GM12878 (cell line): ENCODE measurements around the gene ZBTB49.

Experiments used
- CEBPZ ChIP-seq: fragments of 150-350 bp; IDR thresholded peaks from 2 replicates; pipeline ENCODE4 v1.6.1; 2016; ENCODE audit warnings: low read depth, low read length
- CHD2 ChIP-seq: IDR thresholded peaks from 2 replicates; pipeline ENCODE4 v1.6.1; 2011; ENCODE audit warnings: low read depth, low read length, improper control_type of control experiment, borderline replicate concordance
- CREB1 ChIP-seq: IDR thresholded peaks from 2 replicates; pipeline ENCODE4 v1.6.1; 2012; ENCODE audit warnings: low read depth, mild to moderate bottlenecking, inconsistent platforms
- CTCF ChIP-seq, 3 experiments: IDR thresholded peaks in 2 of 3; conservative IDR thresholded peaks in 1 of 3; 2 replicates each; pipeline ENCODE4 v1.5.1; 2011; ENCODE audit warnings: low read depth in 3 of 3, low read length in 3 of 3, mild to moderate bottlenecking in 3 of 3, control low read depth in 2 of 3, moderate library complexity in 2 of 3, inconsistent platforms in 1 of 3, mixed read lengths in 1 of 3; ENCODE audit not compliant: control insufficient read depth in 2 of 3, insufficient read depth in 1 of 3; ENCODE audit errors: extremely low read depth in 1 of 3
- EGR1 ChIP-seq, 2 experiments: IDR thresholded peaks; 1 replicate in 1 of 2; 2 replicates in 1 of 2; pipeline ENCODE4 v1.6.1; 2011 to 2012; ENCODE audit warnings: low read depth in 2 of 2, low read length in 2 of 2, borderline replicate concordance in 1 of 2, mild to moderate bottlenecking in 1 of 2, moderate library complexity in 1 of 2
- EZH2 ChIP-seq: IDR thresholded peaks from 2 replicates; pipeline ENCODE4 v1.6.1; 2012; ENCODE audit warnings: low read depth, mild to moderate bottlenecking, control low read depth, inconsistent platforms, low read length, borderline replicate concordance; ENCODE audit not compliant: control insufficient read depth
- GATAD2B ChIP-seq: fragments of 450-650 bp; conservative IDR thresholded peaks from 2 replicates; pipeline ENCODE4 v1.6.1; 2017; ENCODE audit warnings: low read depth, mild to moderate bottlenecking, moderate library complexity
- JUND ChIP-seq: IDR thresholded peaks from 2 replicates; pipeline ENCODE4 v1.6.1; 2012; ENCODE audit warnings: low read depth, mild to moderate bottlenecking, low read length, improper control_type of control experiment, moderate library complexity
- MAX ChIP-seq: IDR thresholded peaks from 2 replicates; pipeline ENCODE4 v1.6.1; 2012; ENCODE audit warnings: low read depth, low read length, improper control_type of control experiment
- POLR2A ChIP-seq: IDR thresholded peaks from 2 replicates; pipeline ENCODE4 v1.6.1; 2011; ENCODE audit warnings: low read depth, mild to moderate bottlenecking, low read length
- RAD21 ChIP-seq: IDR thresholded peaks from 2 replicates; pipeline ENCODE4 v1.6.1; 2011; ENCODE audit warnings: mild to moderate bottlenecking, low read depth, low read length, moderate library complexity; ENCODE audit not compliant: insufficient read depth
- REST ChIP-seq: IDR thresholded peaks from 2 replicates; pipeline ENCODE4 v1.6.1; 2012; ENCODE audit warnings: mild to moderate bottlenecking, low read depth, low read length
- SREBF1 ChIP-seq: IDR thresholded peaks from 2 replicates; pipeline ENCODE4 v1.6.1; 2012; ENCODE audit warnings: mild to moderate bottlenecking, low read length
- ZNF274 ChIP-seq: IDR thresholded peaks from one replicate; pipeline ENCODE4 v1.8.0; 2011; ENCODE audit not compliant: insufficient read length, insufficient read depth

GRCh38 chr4:4316150-4316495 is 26.1 kb downstream of the ZBTB49 start:
- TF ChIP-seq CHD2 (no peak), RAD21 (no peak), CTCF (IDR thresholded peaks at IDR 0.05 in 2 of 3, conservative IDR thresholded peaks at IDR 0.05 in 1 of 3; ENCODE audit: control insufficient read depth in 2 of 3, extremely low read depth in 1 of 3, insufficient read depth in 1 of 3, low read depth in 3 of 3, low read length in 3 of 3) (no peak), EZH2 (no peak), JUND (no peak), REST (no peak), EGR1 (IDR thresholded peaks at IDR 0.05; ENCODE audit: borderline replicate concordance in 1 of 2, low read depth in 2 of 2, low read length in 2 of 2) (no peak), MAX (no peak), ZNF274 (no peak), POLR2A (no peak), CEBPZ (no peak), GATAD2B (no peak), CREB1 (no peak), SREBF1 (no peak)
